SW480 (cell line): ENCODE results near the gene GATD1.
A peak's percentile ranks its signal among the peaks of the same experiment; 100 is the strongest.

Experiments used
- DNase-seq: peaks from one replicate; pipeline ENCODE4 v3.0.0-alpha.2; 2016; ENCODE audit warnings: low spot score

Gene GATD1

DNA sequence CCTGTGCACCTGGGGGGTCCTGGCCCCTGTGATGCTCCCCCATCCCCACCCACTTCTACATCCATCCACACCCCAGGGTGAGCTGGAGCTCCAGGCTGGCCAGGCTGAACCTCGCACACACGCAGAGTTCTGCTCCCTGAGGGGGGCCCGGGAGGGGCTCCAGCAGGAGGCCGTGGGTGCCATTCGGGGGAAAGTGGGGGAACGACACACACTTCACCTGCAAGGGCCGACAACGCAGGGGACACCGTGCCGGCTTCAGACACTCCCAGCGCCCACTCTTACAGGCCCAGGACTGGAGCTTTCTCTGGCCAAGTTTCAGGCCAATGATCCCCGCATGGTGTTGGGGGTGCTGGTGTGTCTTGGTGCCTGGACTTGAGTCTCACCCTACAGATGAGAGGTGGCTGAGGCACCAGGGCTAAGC, 50.0 kb downstream of the GATD1 start:
- no peak for DNase-seq

DNA sequence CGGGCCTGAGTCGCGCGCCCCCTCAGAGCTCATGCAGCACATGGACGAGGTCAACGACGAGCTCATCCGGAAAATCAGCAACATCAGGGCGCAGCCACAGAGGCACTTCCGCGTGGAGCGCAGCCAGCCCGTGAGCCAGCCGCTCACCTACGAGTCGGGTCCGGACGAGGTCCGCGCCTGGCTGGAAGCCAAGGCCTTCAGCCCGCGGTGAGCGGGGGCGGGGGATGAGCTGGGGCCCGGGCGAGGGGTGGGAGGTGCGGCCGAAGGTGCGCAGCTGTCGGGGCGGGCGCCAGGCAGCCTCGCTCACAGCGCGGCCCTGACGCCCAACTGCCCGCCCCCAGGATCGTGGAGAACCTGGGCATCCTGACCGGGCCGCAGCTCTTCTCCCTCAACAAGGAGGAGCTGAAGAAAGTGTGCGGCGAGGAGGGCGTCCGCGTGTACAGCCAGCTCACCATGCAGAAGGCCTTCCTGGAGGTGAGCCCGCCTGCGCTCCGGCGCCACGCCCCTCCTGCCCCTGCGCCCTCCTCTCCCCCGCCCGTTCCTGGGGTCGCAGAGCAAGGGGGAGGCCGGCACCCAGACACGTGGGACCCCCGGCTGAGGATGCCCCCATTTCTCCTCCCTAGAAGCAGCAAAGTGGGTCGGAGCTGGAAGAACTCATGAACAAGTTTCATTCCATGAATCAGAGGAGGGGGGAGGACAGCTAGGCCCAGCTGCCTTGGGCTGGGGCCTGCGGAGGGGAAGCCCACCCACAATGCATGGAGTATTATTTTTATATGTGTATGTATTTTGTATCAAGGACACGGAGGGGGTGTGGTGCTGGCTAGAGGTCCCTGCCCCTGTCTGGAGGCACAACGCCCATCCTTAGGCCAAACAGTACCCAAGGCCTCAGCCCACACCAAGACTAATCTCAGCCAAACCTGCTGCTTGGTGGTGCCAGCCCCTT, 50.7 kb downstream of the GATD1 start:
- peak; percentile 75 for DNase-seq

DNA sequence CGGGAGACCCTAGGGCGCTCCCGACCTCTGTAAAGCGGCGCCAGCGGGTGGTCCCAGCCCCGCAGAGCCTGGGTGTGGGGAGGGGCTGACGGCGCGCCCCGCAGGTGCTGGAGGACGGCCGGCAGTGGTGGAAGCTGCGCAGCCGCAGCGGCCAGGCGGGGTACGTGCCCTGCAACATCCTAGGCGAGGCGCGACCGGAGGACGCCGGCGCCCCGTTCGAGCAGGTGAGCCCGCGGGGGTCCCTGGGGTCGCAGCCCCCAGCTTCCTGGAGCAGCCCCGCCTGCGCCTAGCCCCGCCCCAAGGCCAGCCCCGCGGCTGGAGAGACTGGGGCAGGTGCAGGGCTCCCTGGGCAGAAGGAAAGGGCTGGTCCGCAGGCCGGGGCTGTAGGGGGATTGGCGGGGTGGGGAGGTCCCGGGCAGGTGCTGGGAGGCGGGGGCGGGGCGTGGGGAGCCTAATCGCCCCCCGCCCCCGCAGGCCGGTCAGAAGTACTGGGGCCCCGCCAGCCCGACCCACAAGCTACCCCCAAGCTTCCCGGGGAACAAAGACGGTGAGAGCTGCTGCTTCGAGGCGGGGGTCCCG, 51.6 kb downstream of the GATD1 start:
- no peak for DNase-seq

DNA sequence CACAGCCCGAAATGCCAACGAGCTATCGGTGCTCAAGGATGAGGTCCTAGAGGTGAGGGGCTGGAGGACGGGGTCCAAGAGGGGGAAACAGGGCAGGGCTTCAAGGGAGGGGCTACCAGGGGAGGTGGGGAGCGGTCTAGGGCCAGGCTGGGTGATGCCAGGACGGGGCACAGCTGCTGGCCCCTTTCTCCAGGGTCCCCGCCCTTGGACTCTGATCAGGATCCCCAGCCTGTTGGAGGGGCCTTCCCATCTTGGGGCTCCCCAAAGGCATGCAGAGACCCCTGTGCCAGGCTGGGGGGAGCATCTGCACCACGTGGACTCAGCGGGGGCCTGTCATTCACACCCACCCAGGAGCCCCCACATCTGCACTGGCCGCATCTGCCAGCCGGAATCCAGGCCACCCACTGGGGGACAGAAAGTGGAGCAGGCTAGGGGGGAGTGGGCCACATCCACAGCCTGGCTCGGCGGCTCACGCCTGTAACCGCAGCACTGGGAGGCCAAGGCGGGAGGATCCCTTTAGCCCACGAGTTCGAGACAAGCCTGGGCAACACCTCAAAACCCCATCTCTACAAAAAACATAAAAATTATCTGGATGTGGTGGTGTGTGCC, 52.4 kb downstream of the GATD1 start:
- no peak for DNase-seq

DNA sequence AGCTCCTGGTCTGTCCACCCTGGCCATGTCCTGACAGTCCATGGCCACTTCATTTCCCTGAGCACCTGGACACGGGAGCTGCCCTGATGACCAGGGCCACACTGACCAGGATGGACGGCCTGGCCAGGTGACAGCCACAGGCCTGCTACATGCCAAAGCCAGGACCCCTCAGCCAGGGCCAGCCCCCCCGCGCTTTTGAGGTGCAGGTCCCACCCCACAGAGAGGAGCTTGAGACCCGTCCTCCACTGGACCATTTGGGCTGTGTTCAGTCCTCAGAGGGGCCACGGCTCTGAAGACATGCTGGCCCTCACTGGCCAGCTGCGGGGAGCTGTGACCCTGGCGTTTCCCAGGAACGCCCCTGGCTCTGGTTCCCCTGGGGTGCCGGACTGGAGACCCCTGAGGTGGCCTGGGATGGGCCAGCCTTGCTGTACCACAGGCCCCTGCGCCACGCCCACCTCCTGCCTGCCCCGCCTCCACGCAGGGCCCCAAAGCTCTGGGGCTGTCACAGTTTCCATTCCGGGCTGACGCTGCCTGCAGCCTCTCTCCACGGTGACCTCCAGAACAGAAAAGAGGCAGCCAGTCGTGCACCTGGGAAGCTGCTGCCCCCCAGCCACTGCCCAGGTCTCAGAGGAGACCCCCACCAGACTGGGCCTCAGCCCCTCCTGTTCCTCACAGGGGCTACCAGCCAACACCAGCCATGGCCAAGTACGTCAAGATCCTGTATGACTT, 53.1 kb downstream of the GATD1 start:
- no peak for DNase-seq

DNA sequence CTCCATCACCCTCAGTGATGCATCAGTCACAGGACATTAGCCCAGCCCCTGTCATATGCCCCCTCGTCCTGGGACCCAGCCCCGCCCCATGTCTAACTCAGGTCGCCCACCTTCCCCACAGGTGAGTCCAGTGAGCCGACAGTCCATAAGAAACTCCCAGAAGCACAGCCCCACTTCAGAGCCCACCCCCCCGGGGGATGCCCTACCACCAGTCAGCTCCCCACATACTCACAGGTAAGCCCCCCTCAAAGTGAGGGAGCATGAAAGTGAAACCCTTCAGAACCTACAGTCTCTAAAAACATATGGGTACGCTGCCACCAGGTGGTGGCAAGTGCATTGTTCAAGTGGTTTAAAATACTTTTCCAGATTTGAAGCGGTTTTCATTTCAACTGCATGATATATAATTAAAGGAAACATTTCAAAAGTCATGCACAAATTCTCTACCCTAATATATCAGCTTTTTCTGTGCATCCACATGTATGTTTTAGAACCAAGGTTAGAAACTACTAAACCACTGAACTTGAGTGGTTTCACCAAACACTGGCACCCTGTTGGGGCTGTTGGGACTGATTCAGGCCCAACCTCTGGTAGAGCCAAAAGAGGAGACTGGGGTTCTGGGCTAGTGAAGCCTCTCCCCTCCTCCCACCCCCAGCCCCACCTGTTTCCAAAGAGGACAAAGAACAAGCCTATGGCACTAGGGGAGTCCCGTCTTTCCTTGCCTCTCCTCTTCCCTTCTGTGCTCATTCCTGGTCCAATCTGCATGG, 54.0 kb downstream of the GATD1 start:
- peak; percentile 52 for DNase-seq

DNA sequence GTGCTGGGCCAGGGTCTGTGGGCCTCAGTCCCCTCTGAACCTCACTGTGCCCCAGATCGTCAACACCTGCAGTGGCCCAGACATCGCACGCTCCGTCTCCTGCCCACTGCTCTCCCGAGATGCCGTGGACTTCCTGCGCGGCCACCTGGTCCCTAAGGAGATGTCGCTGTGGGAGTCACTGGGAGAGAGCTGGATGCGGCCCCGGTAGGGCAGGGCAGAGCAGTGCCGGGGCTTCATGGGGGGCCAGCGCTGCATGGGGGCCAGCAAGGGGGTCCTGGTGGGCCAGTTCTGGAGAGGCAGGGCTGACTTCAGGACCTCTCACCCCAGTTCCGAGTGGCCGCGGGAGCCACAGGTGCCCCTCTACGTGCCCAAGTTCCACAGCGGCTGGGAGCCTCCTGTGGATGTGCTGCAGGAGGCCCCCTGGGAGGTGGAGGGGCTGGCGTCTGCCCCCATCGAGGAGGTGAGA, 54.9 kb downstream of the GATD1 start:
- DNase-seq, result no peak

DNA sequence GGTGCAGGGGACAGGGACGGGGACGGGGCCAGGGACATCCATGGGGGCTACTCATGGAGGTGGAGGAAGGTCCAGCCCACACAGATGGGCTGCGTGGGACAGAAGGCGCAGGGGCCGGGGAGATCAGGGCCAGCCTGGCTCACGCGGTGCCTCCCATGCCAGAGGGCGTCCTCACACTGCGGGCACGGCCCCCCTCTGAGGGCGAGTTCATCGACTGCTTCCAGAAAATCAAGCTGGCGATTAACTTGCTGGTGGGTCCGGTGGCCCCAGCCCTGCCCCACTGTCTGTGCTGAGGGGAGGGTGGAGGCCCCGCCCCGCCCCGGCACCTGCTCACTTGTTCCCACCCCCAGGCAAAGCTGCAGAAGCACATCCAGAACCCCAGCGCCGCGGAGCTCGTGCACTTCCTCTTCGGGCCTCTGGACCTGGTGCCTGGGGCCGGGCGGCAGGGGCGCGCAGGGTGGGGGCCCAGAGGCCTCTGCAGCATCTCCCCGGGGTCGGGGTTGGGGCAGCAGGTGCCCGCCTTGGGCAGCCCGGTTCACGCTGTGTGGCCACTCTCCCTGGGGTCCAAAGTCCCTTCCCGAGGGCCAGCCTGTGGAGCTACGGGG, 55.4 kb downstream of the GATD1 start:
- DNase-seq, result no peak

DNA sequence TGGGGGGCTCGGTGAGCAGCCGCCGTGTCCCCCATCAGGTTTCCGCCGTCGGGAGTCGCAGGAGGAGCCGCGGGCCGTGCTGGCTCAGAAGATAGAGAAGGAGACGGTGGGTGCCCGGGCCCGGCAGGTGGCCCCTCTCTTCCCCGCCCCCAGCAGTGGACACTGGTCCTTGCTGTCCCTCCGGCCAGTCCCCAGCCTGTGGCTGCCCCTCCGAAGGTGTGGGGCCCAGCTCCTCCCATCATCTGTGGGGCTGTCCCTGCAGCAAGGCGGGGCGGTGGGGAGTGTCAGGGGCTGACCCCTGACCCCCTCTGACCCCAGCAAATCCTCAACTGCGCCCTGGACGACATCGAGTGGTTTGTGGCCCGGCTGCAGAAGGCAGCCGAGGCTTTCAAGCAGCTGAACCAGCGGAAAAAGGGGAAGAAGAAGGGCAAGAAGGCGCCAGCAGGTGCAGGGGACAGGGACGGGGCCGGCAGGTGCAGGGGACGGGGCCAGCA, 56.0 kb downstream of the GATD1 start:
- DNase-seq, result no peak

DNA sequence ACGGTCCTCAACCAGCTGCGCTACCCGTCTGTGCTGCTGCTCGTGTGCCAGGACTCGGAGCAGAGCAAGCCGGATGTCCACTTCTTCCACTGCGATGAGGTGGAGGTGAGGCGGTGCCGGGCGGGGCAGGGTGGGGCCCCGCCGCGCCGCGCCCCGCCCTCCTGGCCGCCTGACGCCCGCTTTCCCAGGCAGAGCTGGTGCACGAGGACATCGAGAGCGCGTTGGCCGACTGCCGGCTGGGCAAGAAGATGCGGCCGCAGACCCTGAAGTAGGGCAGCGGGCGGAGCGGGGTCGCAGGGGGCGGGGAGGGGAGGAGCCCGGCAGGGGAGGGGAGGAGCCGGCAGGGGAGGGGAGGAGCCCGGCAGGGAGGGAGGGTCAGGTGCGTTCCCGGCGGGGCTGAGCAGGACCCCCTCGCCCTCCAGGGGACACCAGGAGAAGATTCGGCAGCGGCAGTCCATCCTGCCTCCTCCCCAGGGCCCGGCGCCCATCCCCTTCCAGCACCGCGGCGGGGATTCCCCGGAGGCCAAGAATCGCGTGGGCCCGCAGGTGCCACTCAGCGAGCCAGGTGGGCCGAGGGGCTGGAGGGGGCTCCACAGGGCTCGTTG, 56.5 kb downstream of the GATD1 start:
- DNase-seq, result peak; percentile 79

DNA sequence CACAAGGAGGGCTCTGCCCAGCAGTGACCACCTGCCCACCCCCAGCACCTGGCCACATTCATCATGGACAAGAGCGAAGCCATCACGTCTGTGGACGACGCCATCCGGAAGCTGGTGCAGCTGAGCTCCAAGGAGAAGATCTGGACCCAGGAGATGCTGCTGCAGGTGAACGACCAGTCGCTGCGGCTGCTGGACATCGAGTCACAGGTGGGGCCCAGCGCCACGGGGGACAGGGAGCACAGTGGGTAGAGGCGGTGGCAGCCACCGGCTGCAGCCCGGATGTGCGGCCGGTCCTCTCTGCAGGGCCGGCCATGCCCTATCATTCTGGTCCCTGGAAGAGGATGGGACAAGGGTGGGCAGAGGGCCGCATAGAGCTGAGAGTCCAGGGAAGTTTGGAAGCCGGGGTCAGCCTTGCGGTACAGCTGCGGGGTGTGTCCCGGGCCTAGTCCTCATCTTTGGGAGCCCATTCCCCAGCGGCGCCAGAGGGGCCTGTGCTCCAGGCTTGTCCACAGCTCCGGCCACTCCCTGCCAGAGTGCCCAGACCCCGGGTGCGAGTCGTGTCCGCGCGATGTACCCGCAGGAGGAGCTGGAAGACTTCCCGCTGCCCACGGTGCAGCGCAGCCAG, 57.2 kb downstream of the GATD1 start:
- no peak for DNase-seq

DNA sequence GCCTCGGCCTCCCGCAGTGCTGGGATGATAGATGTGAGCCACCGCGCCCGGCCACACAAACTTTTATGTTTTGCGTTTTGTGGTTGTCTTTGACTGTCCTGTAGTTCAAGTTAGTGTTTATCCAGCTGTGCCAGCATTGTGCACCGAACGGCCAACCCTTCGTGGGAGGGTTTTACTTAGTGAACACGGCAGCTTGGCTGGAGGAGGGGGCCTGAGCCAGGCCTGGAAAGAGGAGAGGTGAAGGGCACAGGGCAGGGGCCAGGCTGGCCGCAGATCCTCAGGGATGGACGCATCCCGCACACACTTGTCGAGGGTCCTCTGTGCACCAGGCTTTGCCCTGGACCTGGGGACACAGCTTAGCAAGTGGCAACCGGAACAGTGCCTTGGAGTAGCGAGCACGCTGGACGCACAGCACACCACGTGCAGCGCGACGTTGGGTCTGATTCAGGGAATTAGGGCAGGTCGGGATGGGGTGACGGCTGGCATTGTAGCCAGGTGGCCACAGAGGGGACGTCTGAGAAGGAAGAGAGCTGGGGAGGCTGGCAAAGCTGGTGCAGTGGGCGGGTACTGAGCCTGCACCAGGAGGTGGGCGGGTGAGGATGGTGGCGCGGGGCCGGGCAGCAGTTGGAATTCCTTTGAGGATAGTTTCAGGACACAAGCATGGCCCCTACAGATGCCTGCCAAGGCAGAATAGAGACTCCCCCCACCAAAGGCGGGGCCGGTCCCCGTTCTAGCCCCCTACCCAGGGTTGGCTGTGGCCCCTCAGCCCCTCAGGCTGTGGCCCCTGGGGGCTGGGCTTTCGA, 57.9 kb downstream of the GATD1 start:
- DNase-seq, result no peak
